H1 (cell line): Measurements from ENCODE around the gene ZNF154. TPM values are rescaled to one million over a fixed set of nuclear protein-coding genes. Genes with fewer than 3 reads are reported as not detected.

ENCODE experiments used
- CTCF ChIA-PET: fragments of 300-600 bp; sonication (Branson Sonifier 250); formaldehyde crosslinking; loops from one replicate; lab custom pipeline; 2021; ENCODE audit not compliant: partially characterized antibody; lab: Charles Lee
- POLR2A ChIA-PET: fragments of 300-600 bp; sonication (Branson Sonifier 250); formaldehyde crosslinking; loops from one replicate; lab custom pipeline; 2021; ENCODE audit warnings: inconsistent platforms; ENCODE audit not compliant: partially characterized antibody; lab: Charles Lee
- DNase-seq, 2 experiments: peaks; one replicate each; pipeline versions ENCODE4 v3.0.0 to v3.0.0-alpha.2; 2010 to 2022; ENCODE audit warnings: low spot score in 2 of 2, low read depth in 1 of 2, mixed read lengths in 1 of 2
- FAIRE-seq: peaks from 2 replicates; lab custom pipeline; 2011; peaks lifted over from hg19 to GRCh38; lab: Jason Lieb, UNC
- H2AFZ ChIP-seq: 2 replicates; pipeline ENCODE4 v1.8.1; 2012; ENCODE audit warnings: low read length, inconsistent platforms
- H2AK5ac ChIP-seq: 2 replicates; pipeline ENCODE4 v1.6.1; 2013; ENCODE audit warnings: low read depth, low read length
- H2BK120ac ChIP-seq: replicated peaks from 2 replicates; pipeline ENCODE3; 2013; ENCODE audit warnings: low read depth, low read length, inconsistent platforms
- H2BK12ac ChIP-seq: 2 replicates; pipeline ENCODE4 v1.6.1; 2013; ENCODE audit warnings: low read depth, low read length
- H2BK15ac ChIP-seq: 2 replicates; pipeline ENCODE4 v1.6.1; 2013; ENCODE audit warnings: low read length
- H2BK20ac ChIP-seq: 2 replicates; pipeline ENCODE4 v1.6.1; 2013; ENCODE audit warnings: low read length
- H2BK5ac ChIP-seq: 2 replicates; pipeline ENCODE4 v1.6.1; 2013; ENCODE audit warnings: low read depth, low read length
- H3K14ac ChIP-seq: 2 replicates; pipeline ENCODE4 v1.6.1; 2013; ENCODE audit warnings: inconsistent platforms; ENCODE audit not compliant: insufficient read length
- H3K18ac ChIP-seq: 2 replicates; pipeline ENCODE4 v1.6.1; 2013; ENCODE audit warnings: low read length; ENCODE audit errors: extremely low read depth
- H3K23ac ChIP-seq: 2 replicates; pipeline ENCODE4 v1.6.1; 2013; ENCODE audit warnings: inconsistent platforms; ENCODE audit not compliant: insufficient read length
- H3K23me2 ChIP-seq: 2 replicates; pipeline ENCODE4 v1.6.1; 2013; ENCODE audit warnings: low read depth, low read length
- H3K27ac ChIP-seq: 2 replicates; pipeline ENCODE4 v1.6.1; 2011; ENCODE audit warnings: low read depth, low read length, inconsistent platforms
- H3K27me3 ChIP-seq, 4 experiments: replicated peaks in 1 of 4; 1 replicate in 1 of 4; 2 replicates in 3 of 4; pipeline versions ENCODE4 v1.6.1 to v1.8.1; 2011 to 2013; ENCODE audit warnings: low read length in 3 of 4, mild to moderate bottlenecking in 3 of 4, inconsistent platforms in 2 of 4, mixed read lengths in 2 of 4, moderate library complexity in 1 of 4; ENCODE audit not compliant: control insufficient read depth in 3 of 4, insufficient read depth in 3 of 4; ENCODE audit errors: extremely low read depth in 1 of 4
- H3K36me3 ChIP-seq, 4 experiments: 2 replicates each; pipeline versions ENCODE4 v1.6.1 to v1.8.1; 2011 to 2013; ENCODE audit warnings: mild to moderate bottlenecking in 4 of 4, low read length in 3 of 4, moderate library complexity in 2 of 4, control low read depth in 1 of 4, inconsistent platforms in 1 of 4; ENCODE audit not compliant: insufficient read depth in 4 of 4, control insufficient read depth in 2 of 4
- H3K4ac ChIP-seq: replicated peaks from 2 replicates; pipeline ENCODE3; 2013; ENCODE audit warnings: low read length, low read depth, mixed read lengths, inconsistent platforms; ENCODE audit not compliant: insufficient read length
- H3K4me1 ChIP-seq, 4 experiments: replicated peaks in 1 of 4; 1 replicate in 1 of 4; 2 replicates in 3 of 4; pipeline versions ENCODE4 v1.6.1 to v1.8.1; 2011 to 2013; ENCODE audit warnings: low read length in 3 of 4, inconsistent platforms in 2 of 4, mixed read lengths in 1 of 4; ENCODE audit not compliant: insufficient read depth in 4 of 4, control insufficient read depth in 3 of 4
- H3K4me2 ChIP-seq, 2 experiments: 2 replicates each; pipeline versions ENCODE4 v1.6.1 to v1.8.1; 2011 to 2013; ENCODE audit warnings: low read depth in 2 of 2, low read length in 2 of 2, control low read depth in 1 of 2, inconsistent platforms in 1 of 2, mild to moderate bottlenecking in 1 of 2; ENCODE audit not compliant: insufficient read depth in 1 of 2
- H3K4me3 ChIP-seq, 4 experiments: fragments of 200-600, 300-600 bp in 1 of 4; sonication (generic), shearing (Covaris generic), sonication (Bioruptor Twin) in 1 of 4; 2 replicates each; pipeline versions ENCODE4 v1.5.1 to v1.8.1; 2011 to 2016; ENCODE audit warnings: low read length in 4 of 4, low read depth in 3 of 4, control low read depth in 2 of 4, inconsistent platforms in 2 of 4, mild to moderate bottlenecking in 2 of 4, mixed read lengths in 1 of 4, moderate library complexity in 1 of 4; ENCODE audit not compliant: insufficient read depth in 2 of 4; ENCODE audit errors: extremely low read depth in 1 of 4
- H3K56ac ChIP-seq: replicated peaks from 2 replicates; pipeline ENCODE3; 2013; ENCODE audit warnings: low read depth, mild to moderate bottlenecking, mixed read lengths, low read length, inconsistent platforms; ENCODE audit not compliant: insufficient read length
- H3K79me1 ChIP-seq: 2 replicates; pipeline ENCODE4 v1.6.1; 2013; ENCODE audit warnings: low read depth, low read length, control low read depth
- H3K79me2 ChIP-seq, 2 experiments: 2 replicates each; pipeline versions ENCODE4 v1.6.1 to v1.8.1; 2012 to 2013; ENCODE audit warnings: low read length in 2 of 2, mild to moderate bottlenecking in 2 of 2, inconsistent platforms in 1 of 2; ENCODE audit not compliant: insufficient read depth in 2 of 2, control insufficient read depth in 1 of 2
- H3K9ac ChIP-seq, 4 experiments: replicated peaks in 1 of 4; 1 replicate in 1 of 4; 2 replicates in 3 of 4; pipeline versions ENCODE4 v1.6.1 to v1.8.1; 2011 to 2013; ENCODE audit warnings: low read depth in 3 of 4, low read length in 3 of 4, control low read depth in 2 of 4, mild to moderate bottlenecking in 2 of 4, moderate library complexity in 2 of 4, inconsistent platforms in 1 of 4; ENCODE audit errors: extremely low read depth in 1 of 4
- H3K9me3 ChIP-seq, 2 experiments: 2 replicates each; pipeline versions ENCODE4 v1.6.1 to v1.8.1; 2012 to 2013; ENCODE audit warnings: mild to moderate bottlenecking in 2 of 2, moderate library complexity in 2 of 2, control low read depth in 1 of 2, inconsistent platforms in 1 of 2, low read depth in 1 of 2, low read length in 1 of 2, mixed read lengths in 1 of 2; ENCODE audit not compliant: insufficient read depth in 2 of 2
- H4K20me1 ChIP-seq, 2 experiments: replicated peaks in 1 of 2; 2 replicates each; pipeline versions ENCODE3 to v1.8.1; 2011 to 2013; ENCODE audit warnings: inconsistent platforms in 2 of 2, low read length in 2 of 2, mild to moderate bottlenecking in 1 of 2; ENCODE audit not compliant: insufficient read depth in 2 of 2, control insufficient read depth in 1 of 2
- H4K5ac ChIP-seq: 2 replicates; pipeline ENCODE4 v1.6.1; 2013; ENCODE audit warnings: low read length, low read depth, mixed read lengths, inconsistent platforms; ENCODE audit not compliant: insufficient read length
- H4K8ac ChIP-seq: 2 replicates; pipeline ENCODE4 v1.8.0; 2013; ENCODE audit warnings: mild to moderate bottlenecking, moderate library complexity, low read length, inconsistent platforms; ENCODE audit not compliant: insufficient read depth; ENCODE audit errors: extremely low read depth
- H4K91ac ChIP-seq: replicated peaks from 2 replicates; pipeline ENCODE3; 2013; ENCODE audit warnings: low read length, mixed read lengths, inconsistent platforms; ENCODE audit not compliant: insufficient read length
- CTCF ChIP-seq, 3 experiments: IDR thresholded peaks; 1 replicate in 2 of 3; 2 replicates in 1 of 3; pipeline versions ENCODE4 v1.5.1 to v1.6.1; 2011; ENCODE audit warnings: low read length in 3 of 3, mild to moderate bottlenecking in 3 of 3, inconsistent platforms in 2 of 3, low read depth in 1 of 3, moderate library complexity in 1 of 3; ENCODE audit not compliant: insufficient read depth in 1 of 3; ENCODE audit errors: control extremely low read depth in 1 of 3
- E2F6 ChIP-seq: IDR thresholded peaks from 2 replicates; pipeline ENCODE4 v1.6.1; 2012; ENCODE audit warnings: inconsistent platforms
- EP300 ChIP-seq, 2 experiments: IDR thresholded peaks; 1 replicate in 1 of 2; 2 replicates in 1 of 2; pipeline ENCODE4 v1.6.1; 2011 to 2012; ENCODE audit warnings: low read depth in 2 of 2, low read length in 2 of 2, mild to moderate bottlenecking in 2 of 2, borderline replicate concordance in 1 of 2, inconsistent platforms in 1 of 2, moderate library complexity in 1 of 2
- FOSL1 ChIP-seq: IDR thresholded peaks from 2 replicates; pipeline ENCODE4 v1.6.1; 2011; ENCODE audit warnings: mild to moderate bottlenecking, low read depth, low read length, moderate library complexity; ENCODE audit not compliant: insufficient read depth
- NRF1 ChIP-seq: IDR thresholded peaks from 2 replicates; pipeline ENCODE4 v1.6.1; 2011; ENCODE audit warnings: mild to moderate bottlenecking, low read depth, low read length, improper control_type of control experiment
- RNF2 ChIP-seq: fragments of 200-900, 300-1000 bp; sonication (generic); IDR thresholded peaks from 2 replicates; pipeline ENCODE4 v1.7.1; 2016; ENCODE audit warnings: borderline replicate concordance, low read depth, mild to moderate bottlenecking, antibody characterized with exemption, low read length; ENCODE audit not compliant: poor library complexity, severe bottlenecking; ENCODE audit errors: missing control alignments
- RXRA ChIP-seq: IDR thresholded peaks from 2 replicates; pipeline ENCODE4 v1.6.1; 2011; ENCODE audit warnings: low read depth, mild to moderate bottlenecking, low read length, moderate library complexity; ENCODE audit not compliant: insufficient read depth
- SAP30 ChIP-seq: fragments of 300-600 bp; sonication (generic); IDR thresholded peaks from 2 replicates; pipeline ENCODE4 v1.7.1; 2012; ENCODE audit warnings: low read length, moderate library complexity, mild to moderate bottlenecking, inconsistent platforms; ENCODE audit not compliant: insufficient read depth, insufficient replicate concordance
- WGBS, 2 experiments: shearing (Covaris generic) in 1 of 2; methylation state at CpG; one replicate each; pipeline versions ENCODE4 v1.1.6 to v1.1.7; 2013 to 2015; ENCODE audit warnings: low lambda C conversion rate in 2 of 2, mixed read lengths in 2 of 2, inconsistent platforms in 1 of 2, low coverage in 1 of 2, missing lambda C conversion rate in 1 of 2; ENCODE audit not compliant: insufficient replicate concordance in 2 of 2, insufficient coverage in 1 of 2, insufficient read length in 1 of 2; ENCODE audit errors: extremely low coverage in 1 of 2, missing lambda C conversion rate in 1 of 2; 5-methylcytosine and 5-hydroxymethylcytosine counted together
- polyA plus RNA-seq, 7 experiments: library from polyadenylated mRNA; depleted of rRNA in 3 of 7; stranded (reverse) in 5 of 7; unstranded in 2 of 7; fragments of >200 nt in 5 of 7; fragments of 200-250 nt in 2 of 7; gene quantifications; 1 replicate in 5 of 7; 2 replicates in 1 of 7; 4 replicates in 1 of 7; pipeline versions ENCODE4 v1.2.1 to v1.2.3, GENCODE V29; 2011 to 2013; ENCODE audit warnings: missing spikeins in 2 of 7, mixed read lengths in 2 of 7
- total RNA-seq: library from RNA; stranded (reverse); fragmentation: NEBNext Ultra II Directional; extraction: Animal tissue kit (Norgen Biotek cat#: 25700); gene quantifications from 2 replicates; pipeline ENCODE4 v1.2.1, GENCODE V29; 2021

ZNF154 gene
- total and polyA plus RNA-seq, 2 of the 8 experiments (the other 6 are each of a cell fraction or from before 2014, with no cell fraction given), result 5.3 to 11.6 TPM

- H3K27me3 ChIP-seq, result no peaks in the 10 kb centered on the region
- H3K23ac ChIP-seq, result no peak overlapping the region
- H4K8ac ChIP-seq, result no peak overlapping the region
- no peak overlapping the region for H2BK20ac ChIP-seq
- H2BK15ac ChIP-seq, result no peak overlapping the region
- peak overlapping the region in 3 of 4 experiments; percentile 89 to 99 (median 94); a peak in 6 of 7 replicates for H3K9ac ChIP-seq
- no peak overlapping the region for H4K5ac ChIP-seq
- H3K14ac ChIP-seq, result no peak overlapping the region
- peak overlapping the region; percentile 94 to 99 (median 98) for H3K4me3 ChIP-seq
- H3K18ac ChIP-seq, result no peak overlapping the region
- ChIA-PET POLR2A (interaction anchor here (0.6 to 2.2 kb wide), 15 partner anchors 11 to 507 kb away, joined by 3 to 23 read pairs (median 3); partner anchors contain the start of genes ZNF154 and ZNF805), CTCF (interaction anchor here (0.6 to 2.4 kb wide), 7 partner anchors 12 to 673 kb away, joined by 3 to 6 read pairs (median 4); partner anchors contain the start of gene ZNF587B)
- peaks cover 12 to 30% (median 20%) of the 10 kb centered on the region in 4 experiments for H3K36me3 ChIP-seq
- H3K56ac ChIP-seq, result no peak overlapping the region
- peak overlapping the region; percentile 74 to 98 for H3K4me2 ChIP-seq
- 57% methylated on average over 6 of the region's 6 CpGs; no CpG with 5 or more reads in 1 of the 2 experiments for WGBS, 2 experiments
- no peak overlapping the region for H2AK5ac ChIP-seq
- no peak overlapping the region for H4K91ac ChIP-seq
- H3K27ac ChIP-seq, result no peak overlapping the region
- H3K9me3 ChIP-seq, result no peaks in the 10 kb centered on the region
- peaks cover 22% of the 10 kb centered on the region for H3K79me1 ChIP-seq
- H3K23me2 ChIP-seq, result peaks cover 6% of the 10 kb centered on the region; the same call in 1 of the 2 replicates
- peaks cover 0 to 10% (median 5%) of the 10 kb centered on the region in 4 experiments; a peak in 5 of 7 replicates for H3K4me1 ChIP-seq
- FAIRE-seq (no peak), DNase-seq (no peak)
- peaks cover 0 to 13% of the 10 kb centered on the region in 2 experiments for H4K20me1 ChIP-seq
- peaks cover 6 to 36% of the 10 kb centered on the region in 2 experiments for H3K79me2 ChIP-seq
- H2BK120ac ChIP-seq, result no peak overlapping the region
- H3K4ac ChIP-seq, result no peak overlapping the region
- TF ChIP-seq RXRA (no peak), CTCF (IDR thresholded peaks at IDR 0.05; ENCODE audit: control extremely low read depth in 1 of 3, insufficient read depth in 1 of 3, low read depth in 1 of 3, low read length in 3 of 3) (no peak), FOSL1 (no peak), RNF2 (no peak), EP300 (IDR thresholded peaks at IDR 0.05; ENCODE audit: borderline replicate concordance in 1 of 2, low read depth in 2 of 2, low read length in 2 of 2) (no peak), E2F6 (no peak), NRF1 (no peak), SAP30 (no peak)
- TF ChIP-seq, all 59 proteins: peak for 0
- no peak overlapping the region for H2BK5ac ChIP-seq
- H2BK12ac ChIP-seq, result no peak overlapping the region
- H2AFZ ChIP-seq, result no peak overlapping the region
These were observed 38.4 kb upstream of the ZNF154 start for GRCh38 chr19:57747472-57747807.
